ENCODE results near the gene MMP23B.
A peak's percentile ranks its signal among the peaks of the same experiment; 100 is the strongest.
"Not testable (repeated sequence)": the region's sequence is repeated elsewhere in the genome, so short reads cannot be mapped to it uniquely, and the experiment has no call there.

The MMP23B gene

GRCh38 chr1:1662830-1663560 is 31.0 kb downstream of the MMP23B start:
- H3K4me3 ChIP-seq (ENCODE audit: low read depth, low read length); H4K12ac ChIP-seq (ENCODE audit: low read depth, low read length); H3K79me1 ChIP-seq (ENCODE audit: low read length); H3K79me2 ChIP-seq (ENCODE audit: control insufficient read depth, insufficient read depth, low read length, poor library complexity); H2BK12ac ChIP-seq (ENCODE audit: low read length); H3K4me1 ChIP-seq (ENCODE audit: control insufficient read depth in 1 of 2, insufficient read depth in 2 of 2, low read length in 2 of 2); H3K4ac ChIP-seq (ENCODE audit: low read depth, low read length); H3K23ac ChIP-seq (ENCODE audit: low read length); H2BK120ac ChIP-seq (ENCODE audit: insufficient read depth, low read length, poor library complexity); H3K9ac ChIP-seq (ENCODE audit: low read length); H3K27me3 ChIP-seq (ENCODE audit: insufficient read depth, low read length); H3K27ac ChIP-seq (ENCODE audit: low read depth, low read length); H4K91ac ChIP-seq (ENCODE audit: low read depth, low read length); H2AFZ ChIP-seq (ENCODE audit: insufficient read depth, low read length, poor library complexity); H2BK5ac ChIP-seq (ENCODE audit: low read depth, low read length, poor library complexity); H2AK5ac ChIP-seq (ENCODE audit: low read length); H3K9me3 ChIP-seq (ENCODE audit: insufficient read depth, low read depth, low read length); H4K8ac ChIP-seq (ENCODE audit: low read depth, low read length); H3K14ac ChIP-seq (ENCODE audit: low read length); DNase-seq; H3K4me2 ChIP-seq (ENCODE audit: low read length); H3K18ac ChIP-seq (ENCODE audit: low read length): not testable (repeated sequence)
- no CpG with 5 or more reads among the region's 15 CpGs for WGBS (ENCODE audit: extremely low coverage, insufficient coverage, insufficient read length)
- H3K36me3 ChIP-seq (ENCODE audit: control insufficient read depth in 1 of 2, insufficient read depth in 2 of 2, low read length in 2 of 2) = peaks cover 22 to 25% of the 10 kb centered on the region in 2 experiments

- WGBS (ENCODE audit: extremely low coverage, insufficient coverage, insufficient read length) = no CpG with 5 or more reads among the region's 11 CpGs
- H4K8ac ChIP-seq (ENCODE audit: low read depth, low read length); H3K14ac ChIP-seq (ENCODE audit: low read length); H2BK120ac ChIP-seq (ENCODE audit: insufficient read depth, low read length, poor library complexity); H3K4me2 ChIP-seq (ENCODE audit: low read length); H4K12ac ChIP-seq (ENCODE audit: low read depth, low read length); H3K27ac ChIP-seq (ENCODE audit: low read depth, low read length); H3K79me2 ChIP-seq (ENCODE audit: control insufficient read depth, insufficient read depth, low read length, poor library complexity); H3K4me1 ChIP-seq (ENCODE audit: control insufficient read depth in 1 of 2, insufficient read depth in 2 of 2, low read length in 2 of 2); H3K9me3 ChIP-seq (ENCODE audit: insufficient read depth, low read depth, low read length); H3K9ac ChIP-seq (ENCODE audit: low read length); H3K18ac ChIP-seq (ENCODE audit: low read length); DNase-seq; H3K23ac ChIP-seq (ENCODE audit: low read length); H3K4me3 ChIP-seq (ENCODE audit: low read depth, low read length); H2BK12ac ChIP-seq (ENCODE audit: low read length); H3K27me3 ChIP-seq (ENCODE audit: insufficient read depth, low read length); H3K4ac ChIP-seq (ENCODE audit: low read depth, low read length); H2BK5ac ChIP-seq (ENCODE audit: low read depth, low read length, poor library complexity); H2AFZ ChIP-seq (ENCODE audit: insufficient read depth, low read length, poor library complexity); H4K91ac ChIP-seq (ENCODE audit: low read depth, low read length); H3K79me1 ChIP-seq (ENCODE audit: low read length); H2AK5ac ChIP-seq (ENCODE audit: low read length): not testable (repeated sequence)
- H3K36me3 ChIP-seq (ENCODE audit: control insufficient read depth in 1 of 2, insufficient read depth in 2 of 2, low read length in 2 of 2) = peaks cover 28 to 30% of the 10 kb centered on the region in 2 experiments
Observed at GRCh38 chr1:1664318-1664717, 32.3 kb downstream of the MMP23B start.

DNA sequence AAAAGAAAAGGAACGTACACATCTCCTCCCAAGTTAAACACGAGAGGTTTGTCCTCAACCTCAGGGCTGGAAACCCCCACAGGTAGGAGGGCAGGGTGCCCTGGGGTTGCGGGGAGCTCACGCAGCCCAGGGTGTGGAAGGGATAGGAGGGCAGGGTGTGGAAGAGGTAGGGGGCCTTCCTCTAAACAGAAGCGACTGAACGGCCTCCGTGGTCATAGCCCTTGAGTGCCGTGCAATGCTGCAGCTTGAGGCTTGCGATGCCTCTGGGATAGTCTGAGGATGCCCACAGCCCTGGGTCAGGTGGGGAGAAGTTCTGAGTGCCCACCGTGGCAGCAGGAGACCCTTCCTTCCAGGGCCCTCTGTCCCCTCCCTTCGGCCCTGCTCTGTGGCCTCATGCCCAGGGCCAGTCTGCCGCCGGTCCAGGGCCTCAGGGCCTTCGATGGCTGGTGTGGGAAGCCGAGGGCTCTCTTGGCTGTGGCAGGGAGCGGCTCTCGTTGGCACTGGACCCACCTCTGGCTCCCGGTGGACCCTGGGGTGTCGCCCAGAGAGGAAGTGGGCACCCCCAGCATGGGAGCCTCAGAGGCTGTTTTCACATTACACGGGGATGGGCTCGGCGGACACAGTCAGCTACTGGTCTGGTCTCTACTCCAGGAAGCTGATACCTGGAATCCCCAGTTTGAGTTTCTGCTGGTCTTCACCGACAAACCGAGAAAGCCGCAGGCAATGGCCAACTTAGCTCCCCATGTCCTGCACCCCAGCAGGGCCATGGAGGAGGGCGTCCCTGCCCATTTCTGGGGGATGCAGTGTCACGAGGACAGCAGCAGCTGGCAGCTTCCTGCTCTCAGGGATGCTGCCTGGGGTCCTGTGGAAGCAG is 33.2 kb downstream of the MMP23B start:
- Histone ChIP-seq H3K79me2 (ENCODE audit: control insufficient read depth, insufficient read depth, low read length, poor library complexity) (no peaks in the 10 kb centered on the region), H3K4me2 (ENCODE audit: low read length) (no peak overlapping the region), H3K4me1 (ENCODE audit: control insufficient read depth in 1 of 2, insufficient read depth in 2 of 2, low read length in 2 of 2) (no peaks in the 10 kb centered on the region), H3K18ac (ENCODE audit: low read length) (no peak overlapping the region), H3K4me3 (ENCODE audit: low read depth, low read length) (no peak overlapping the region), H4K91ac (ENCODE audit: low read depth, low read length) (no peak overlapping the region), H3K27ac (ENCODE audit: low read depth, low read length) (no peak overlapping the region), H3K14ac (ENCODE audit: low read length) (no peak overlapping the region), H2AFZ (ENCODE audit: insufficient read depth, low read length, poor library complexity) (no peak overlapping the region), H3K4ac (ENCODE audit: low read depth, low read length) (no peak overlapping the region), H3K79me1 (ENCODE audit: low read length) (no peaks in the 10 kb centered on the region), H3K23ac (ENCODE audit: low read length) (no peak overlapping the region), H2BK12ac (ENCODE audit: low read length) (no peak overlapping the region), H2AK5ac (ENCODE audit: low read length) (no peak overlapping the region), H3K36me3 (ENCODE audit: control insufficient read depth in 1 of 2, insufficient read depth in 2 of 2, low read length in 2 of 2) (peaks cover 36 to 37% of the 10 kb centered on the region in 2 experiments), H4K8ac (ENCODE audit: low read depth, low read length) (no peak overlapping the region), H2BK5ac (ENCODE audit: low read depth, low read length, poor library complexity) (no peak overlapping the region), H4K12ac (ENCODE audit: low read depth, low read length) (no peak overlapping the region), H3K27me3 (ENCODE audit: insufficient read depth, low read length) (no peaks in the 10 kb centered on the region), H2BK120ac (ENCODE audit: insufficient read depth, low read length, poor library complexity) (no peak overlapping the region), H3K9me3 (ENCODE audit: insufficient read depth, low read depth, low read length) (peaks cover 4% of the 10 kb centered on the region), H3K9ac (ENCODE audit: low read length) (no peak overlapping the region)
- DNase-seq = no peak
- WGBS (ENCODE audit: extremely low coverage, insufficient coverage, insufficient read length) = no CpG with 5 or more reads among the region's 27 CpGs

GRCh38 chr1:1665815-1666251 is 33.9 kb downstream of the MMP23B start:
- H3K27me3 ChIP-seq (ENCODE audit: insufficient read depth, low read length) = no peaks in the 10 kb centered on the region
- no peak overlapping the region for H3K27ac ChIP-seq (ENCODE audit: low read depth, low read length)
- peaks cover 4% of the 10 kb centered on the region for H3K9me3 ChIP-seq (ENCODE audit: insufficient read depth, low read depth, low read length)
- no peak overlapping the region for H2BK12ac ChIP-seq (ENCODE audit: low read length)
- no peak overlapping the region for H3K14ac ChIP-seq (ENCODE audit: low read length)
- H2BK5ac ChIP-seq (ENCODE audit: low read depth, low read length, poor library complexity) = no peak overlapping the region
- H3K4me2 ChIP-seq (ENCODE audit: low read length) = no peak overlapping the region
- H2BK120ac ChIP-seq (ENCODE audit: insufficient read depth, low read length, poor library complexity) = no peak overlapping the region
- WGBS (ENCODE audit: extremely low coverage, insufficient coverage, insufficient read length) = no CpG with 5 or more reads among the region's 25 CpGs
- no peak overlapping the region for H3K4me3 ChIP-seq (ENCODE audit: low read depth, low read length)
- no peak overlapping the region for H3K18ac ChIP-seq (ENCODE audit: low read length)
- no peaks in the 10 kb centered on the region for H3K79me1 ChIP-seq (ENCODE audit: low read length)
- H3K4me1 ChIP-seq (ENCODE audit: control insufficient read depth in 1 of 2, insufficient read depth in 2 of 2, low read length in 2 of 2) = no peaks in the 10 kb centered on the region
- DNase-seq = peak in 1 of 2 donors; percentile 5
- H3K4ac ChIP-seq (ENCODE audit: low read depth, low read length) = no peak overlapping the region
- no peak overlapping the region for H4K91ac ChIP-seq (ENCODE audit: low read depth, low read length)
- H3K36me3 ChIP-seq (ENCODE audit: control insufficient read depth in 1 of 2, insufficient read depth in 2 of 2, low read length in 2 of 2) = peaks cover 38 to 39% of the 10 kb centered on the region in 2 experiments
- H2AFZ ChIP-seq (ENCODE audit: insufficient read depth, low read length, poor library complexity) = no peak overlapping the region
- no peak overlapping the region for H4K12ac ChIP-seq (ENCODE audit: low read depth, low read length)
- no peak overlapping the region for H3K9ac ChIP-seq (ENCODE audit: low read length)
- H3K79me2 ChIP-seq (ENCODE audit: control insufficient read depth, insufficient read depth, low read length, poor library complexity) = no peaks in the 10 kb centered on the region
- H2AK5ac ChIP-seq (ENCODE audit: low read length) = no peak overlapping the region
- no peak overlapping the region for H3K23ac ChIP-seq (ENCODE audit: low read length)
- no peak overlapping the region for H4K8ac ChIP-seq (ENCODE audit: low read depth, low read length)

Measured in trophoblast cell (in vitro differentiated cells and primary cell).